ENCODE data around the gene SPATA32.
A peak's percentile ranks its signal among the peaks of the same experiment; 100 is the strongest.

The SPATA32 gene

GRCh38 chr17:45247429-45248131, 14.3 kb downstream of the SPATA32 start:
- DNase-seq (ENCODE audit: low read depth, low spot score), result peak; percentile 81

DNA sequence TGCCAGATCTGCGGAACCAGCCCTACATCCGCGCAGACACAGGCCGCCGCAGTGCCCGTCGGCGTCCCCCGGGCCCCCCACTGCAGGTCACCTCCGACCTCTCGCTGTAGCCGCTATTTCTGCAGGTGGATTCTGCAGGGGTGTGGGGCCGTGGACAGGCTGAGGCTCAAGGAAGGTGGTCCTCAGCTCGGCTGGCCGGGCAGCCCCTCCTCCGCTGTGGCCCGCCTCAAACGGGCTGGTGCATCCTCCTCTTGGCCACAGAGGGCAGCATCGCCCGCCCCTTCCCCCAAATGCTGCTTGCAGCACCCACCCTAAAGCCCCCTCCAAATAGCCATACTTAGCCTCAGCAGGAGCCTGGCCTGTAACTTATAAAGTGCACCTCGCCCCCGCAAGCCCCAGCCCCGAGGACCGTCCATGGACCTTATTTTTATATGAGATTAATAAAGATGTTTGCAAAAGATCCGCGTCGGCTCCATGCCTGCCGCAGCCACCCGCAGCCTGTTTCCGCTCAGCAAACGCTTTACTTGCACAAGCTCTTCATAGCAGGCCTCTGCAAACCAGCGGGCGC, 14.9 kb downstream of the SPATA32 start:
- DNase-seq (ENCODE audit: low read depth, low spot score), result no peak

GRCh38 chr17:45246338-45246737, 15.6 kb downstream of the SPATA32 start:
- no peak for DNase-seq (ENCODE audit: low read depth, low spot score)

- no peak for DNase-seq (ENCODE audit: low read depth, low spot score)
These were observed 16.9 kb downstream of the SPATA32 start for GRCh38 chr17:45244725-45245656.

- no peak for DNase-seq (ENCODE audit: low read depth, low spot score)
These were observed 18.1 kb downstream of the SPATA32 start for GRCh38 chr17:45243750-45244149.

DNA sequence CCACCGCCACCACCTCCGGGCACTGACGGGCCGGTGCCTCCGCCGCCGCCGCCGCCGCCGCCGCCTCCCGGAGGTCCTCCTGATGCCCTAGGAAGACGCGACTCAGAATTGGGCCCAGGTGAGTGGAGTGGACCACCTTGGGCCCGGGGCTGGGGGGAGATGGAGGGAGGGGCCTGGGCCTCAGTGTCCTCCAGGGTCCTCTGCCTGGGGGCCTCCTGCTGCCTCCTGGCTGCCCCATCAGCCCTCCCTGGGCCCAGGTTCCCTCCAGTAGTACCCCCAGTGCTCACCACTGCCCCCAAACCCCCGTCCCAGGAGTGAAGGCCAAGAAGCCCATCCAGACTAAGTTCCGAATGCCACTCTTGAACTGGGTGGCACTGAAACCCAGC, 19.9 kb downstream of the SPATA32 start:
- DNase-seq (ENCODE audit: low read depth, low spot score), result no peak

DNA sequence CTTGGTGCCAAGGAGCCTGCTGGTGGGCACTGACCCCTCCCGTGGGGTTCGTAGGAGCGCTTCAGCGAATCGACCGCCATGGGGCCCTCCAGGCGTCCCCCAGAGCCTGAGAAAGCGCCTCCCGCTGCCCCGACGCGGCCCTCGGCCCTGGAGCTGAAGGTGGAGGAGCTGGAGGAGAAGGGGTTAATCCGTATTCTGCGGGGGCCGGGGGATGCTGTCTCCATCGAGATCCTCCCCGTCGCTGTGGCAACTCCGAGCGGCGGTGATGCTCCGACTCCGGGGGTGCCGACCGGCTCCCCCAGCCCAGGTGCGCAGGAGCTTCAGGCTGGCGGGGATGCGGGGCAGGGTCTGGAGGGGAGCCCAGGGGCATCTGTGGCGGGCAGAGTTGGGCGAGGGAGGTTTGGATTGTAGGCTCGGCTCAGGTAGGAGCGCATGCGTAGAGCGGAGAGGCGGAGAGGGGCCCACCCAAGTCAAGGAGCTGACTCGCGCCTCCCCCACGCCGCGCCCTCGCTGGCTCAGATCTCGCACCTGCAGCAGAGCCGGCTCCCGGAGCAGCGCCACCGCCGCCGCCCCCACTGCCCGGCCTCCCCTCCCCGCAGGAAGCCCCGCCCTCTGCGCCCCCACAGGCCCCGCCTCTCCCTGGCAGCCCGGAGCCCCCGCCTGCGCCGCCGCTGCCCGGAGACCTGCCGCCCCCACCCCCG, 20.4 kb downstream of the SPATA32 start:
- no peak for DNase-seq (ENCODE audit: low read depth, low spot score)

GRCh38 chr17:45240905-45241327, 21.0 kb downstream of the SPATA32 start:
- no peak for DNase-seq (ENCODE audit: low read depth, low spot score)

GRCh38 chr17:45238155-45238774, 23.6 kb downstream of the SPATA32 start:
- no peak for DNase-seq (ENCODE audit: low read depth, low spot score)

GRCh38 chr17:45237686-45238085, 24.2 kb downstream of the SPATA32 start:
- DNase-seq (ENCODE audit: low read depth, low spot score), result no peak

DNA sequence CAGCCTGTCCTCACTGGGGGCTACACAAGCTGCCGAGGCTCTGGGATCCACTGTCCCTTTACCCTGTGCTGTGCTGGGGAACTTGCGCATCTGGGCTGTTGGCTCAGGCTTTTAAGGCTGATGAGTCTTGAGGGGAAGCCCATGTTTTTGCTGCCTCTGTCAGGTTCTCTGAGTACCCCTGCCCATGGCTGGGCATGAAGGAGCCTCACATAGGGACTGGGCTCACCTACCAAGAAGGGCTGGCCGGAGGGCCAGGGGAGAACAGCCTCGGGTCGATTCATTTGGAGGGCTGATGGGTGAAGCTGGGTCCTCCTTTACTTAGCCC, 25.6 kb downstream of the SPATA32 start:
- DNase-seq (ENCODE audit: low read depth, low spot score), result no peak

DNA sequence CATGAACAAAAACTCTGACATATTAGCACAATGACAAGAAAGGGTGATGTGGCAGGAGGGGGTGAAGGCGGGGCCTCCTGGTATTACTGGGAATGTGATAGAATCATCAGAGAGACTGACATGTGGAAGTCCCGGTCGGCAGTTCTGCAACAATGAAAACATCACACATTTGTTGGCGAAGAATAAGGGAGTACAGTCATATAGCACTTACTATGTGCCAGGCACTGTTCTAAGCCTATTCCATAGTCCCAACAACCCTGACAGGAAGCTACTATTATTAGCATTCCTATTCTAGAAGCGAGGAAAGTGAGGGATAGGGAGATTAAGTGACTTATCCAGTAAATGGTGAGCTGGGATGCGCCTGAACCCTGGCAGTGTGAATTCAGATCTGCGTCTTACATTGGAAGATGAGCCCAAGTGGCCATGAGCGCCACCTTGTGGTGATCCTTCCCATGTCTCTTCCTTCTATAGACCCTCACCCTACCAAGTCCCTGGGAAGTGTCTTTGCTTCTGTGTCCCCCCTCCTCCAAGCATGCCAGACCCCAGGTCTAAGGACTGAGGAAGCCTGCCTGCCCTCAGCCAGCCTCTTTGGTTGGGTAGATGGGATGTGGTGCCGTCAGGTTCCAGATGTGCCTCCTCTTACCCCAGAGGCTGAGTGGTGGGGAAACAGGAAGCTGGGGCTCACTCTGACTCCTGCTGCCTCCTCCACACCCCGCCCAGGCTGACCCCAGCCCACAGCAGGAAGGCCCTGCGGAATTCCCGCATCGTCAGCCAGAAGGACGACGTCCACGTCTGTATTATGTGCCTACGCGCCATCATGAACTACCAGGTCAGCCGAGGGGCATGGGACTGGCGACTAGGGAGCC, 26.2 kb downstream of the SPATA32 start:
- peak; percentile 78 for DNase-seq (ENCODE audit: low read depth, low spot score)

DNA sequence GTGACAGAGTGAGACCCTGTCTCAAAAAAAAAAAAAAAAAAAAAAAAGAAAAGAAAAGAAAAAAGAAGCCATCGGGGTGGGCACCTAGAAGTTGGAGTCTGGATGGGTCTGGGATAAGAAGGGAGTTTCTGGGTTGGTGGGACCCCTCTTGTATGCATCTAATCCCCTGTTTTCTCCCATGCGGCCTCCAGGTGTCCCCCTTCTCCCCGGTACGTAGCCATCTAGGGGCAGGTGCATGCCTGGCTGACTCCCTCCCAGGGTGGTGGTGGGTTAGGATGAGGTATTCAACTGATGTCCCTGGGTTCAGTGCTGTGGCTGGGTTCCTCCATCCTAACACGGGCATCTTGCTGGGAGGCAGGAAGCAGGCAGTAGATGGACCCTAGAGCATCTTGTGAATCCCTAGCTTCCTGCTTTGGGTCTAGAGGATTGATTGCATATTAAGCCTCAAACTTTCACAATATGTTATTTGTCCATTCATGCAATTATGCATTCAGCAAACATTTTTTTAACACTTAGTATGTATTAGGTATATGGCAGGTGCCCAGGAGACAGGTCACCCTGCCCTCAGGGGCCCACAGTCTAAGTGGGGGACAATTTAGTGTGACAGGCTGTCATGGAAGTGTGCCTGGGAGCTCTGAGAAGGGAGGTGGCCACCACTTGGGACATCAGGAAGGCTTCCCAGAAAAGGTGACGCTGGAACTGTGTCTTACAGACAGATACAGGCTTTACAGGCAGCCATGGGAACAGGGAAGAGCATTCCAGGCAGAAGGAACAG, 27.1 kb downstream of the SPATA32 start:
- DNase-seq (ENCODE audit: low read depth, low spot score), result no peak

DNA sequence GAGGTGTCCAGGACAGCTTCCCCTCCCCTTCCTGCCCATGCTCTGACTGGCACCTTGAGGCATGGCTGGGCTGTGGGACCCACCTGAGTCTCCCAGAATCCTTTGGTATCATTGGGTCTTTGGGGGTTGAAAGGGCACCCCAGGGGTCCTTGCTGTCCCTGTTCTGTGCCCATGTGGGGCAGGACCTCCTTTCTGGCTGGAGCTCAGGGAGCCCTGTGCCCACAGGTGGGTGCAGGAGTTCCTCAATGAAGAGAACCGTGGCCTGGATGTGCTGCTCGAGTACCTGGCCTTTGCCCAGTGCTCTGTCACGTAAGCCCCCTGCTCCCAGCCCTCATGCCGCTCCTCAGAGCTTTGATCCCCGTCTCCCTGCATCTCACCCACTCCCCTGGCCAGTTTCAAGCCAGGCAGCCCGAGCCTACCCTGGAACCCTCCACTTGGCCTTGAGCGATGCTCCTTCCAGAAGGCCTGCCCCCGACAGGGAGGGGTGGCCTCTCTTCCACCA, 28.4 kb downstream of the SPATA32 start:
- no peak for DNase-seq (ENCODE audit: low read depth, low spot score)

- no peak for DNase-seq (ENCODE audit: low read depth, low spot score)
These were observed 29.1 kb downstream of the SPATA32 start for GRCh38 chr17:45232514-45233422.

- no peak for DNase-seq (ENCODE audit: low read depth, low spot score)
These were observed 30.3 kb downstream of the SPATA32 start for GRCh38 chr17:45231481-45232116.

DNA sequence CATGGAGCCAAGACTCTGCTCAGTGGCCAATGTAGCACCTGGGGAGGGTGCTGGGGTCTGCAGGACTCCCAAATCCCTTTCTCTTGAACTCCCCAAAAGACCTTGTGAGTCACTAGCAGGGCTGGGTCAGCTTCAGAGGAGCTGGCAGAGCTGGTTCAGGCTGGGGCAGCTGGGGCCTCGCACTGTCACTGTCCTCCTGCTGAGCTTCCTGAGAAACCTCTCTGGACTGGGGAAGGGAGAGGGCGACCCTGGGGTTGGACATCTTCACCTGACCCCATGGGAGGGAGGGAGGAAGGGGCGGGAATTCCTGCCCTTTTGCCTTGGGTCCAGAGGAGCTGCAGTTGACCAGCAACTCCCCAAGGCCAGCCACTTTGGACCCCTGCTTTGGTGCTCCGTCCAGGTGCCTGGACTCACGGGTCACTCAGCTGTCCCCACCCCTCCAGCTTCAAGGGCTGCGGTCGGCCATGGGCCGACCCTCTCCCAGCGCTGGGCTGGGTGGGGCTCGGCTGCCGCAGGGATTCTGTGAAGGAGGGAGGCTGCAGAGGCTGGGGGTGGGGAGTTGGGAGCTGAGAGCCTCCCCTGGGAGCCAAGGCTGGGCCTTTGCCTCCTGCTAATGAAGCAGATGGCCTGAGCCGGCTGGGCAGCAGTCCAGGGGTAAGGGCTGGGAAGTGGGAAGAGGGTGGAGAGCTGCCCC, 31.0 kb downstream of the SPATA32 start:
- DNase-seq (ENCODE audit: low read depth, low spot score), result no peak

DNA sequence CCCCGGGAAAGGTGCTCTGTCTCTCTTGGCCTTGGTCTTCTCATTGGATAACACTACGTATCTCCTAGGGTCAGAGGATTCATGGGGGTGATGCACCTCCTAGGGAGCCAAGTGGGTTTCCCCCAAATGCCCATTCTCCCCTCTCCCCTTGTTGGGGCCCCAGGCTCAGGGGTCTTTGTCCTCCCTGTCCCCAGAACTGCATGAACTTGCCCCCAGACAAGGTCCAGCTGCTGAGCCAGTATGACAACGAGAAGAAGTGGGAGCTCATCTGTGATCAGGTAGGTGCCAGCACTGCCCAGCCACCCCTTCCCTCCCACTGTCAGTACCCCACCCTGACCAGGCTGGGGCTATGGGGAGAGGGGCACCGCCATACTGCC, 31.5 kb downstream of the SPATA32 start:
- no peak for DNase-seq (ENCODE audit: low read depth, low spot score)
